HG03442 (cell line): ENCODE data around the gene ELMO1.

Experiments
- ATAC-seq: cut with Tn5 transposase; IDR thresholded peaks from one replicate; pipeline ENCODE4 v1.9.1; 2021; ENCODE audit warnings: mild to moderate bottlenecking, moderate library complexity; ENCODE audit not compliant: unreplicated experiment

The ELMO1 gene

GRCh38 chr7:37432281-37432920 lies 16.3 kb downstream of the ELMO1 start:
- ATAC-seq = no peak

GRCh38 chr7:37431413-37431812 lies 17.3 kb downstream of the ELMO1 start:
- ATAC-seq = no peak

GRCh38 chr7:37430640-37431039 lies 18.0 kb downstream of the ELMO1 start:
- no peak for ATAC-seq

- ATAC-seq = no peak
Measured at GRCh38 chr7:37430171-37430570, 18.5 kb downstream of the ELMO1 start.

- no peak for ATAC-seq
Measured at GRCh38 chr7:37429435-37429791, 19.3 kb downstream of the ELMO1 start.

- ATAC-seq = no peak
Measured at GRCh38 chr7:37428681-37429434, 19.8 kb downstream of the ELMO1 start.

- no peak for ATAC-seq
Measured at GRCh38 chr7:37427276-37427940, 21.3 kb downstream of the ELMO1 start.

- no peak for ATAC-seq
Measured at GRCh38 chr7:37425498-37425897, 23.2 kb downstream of the ELMO1 start.

- no peak for ATAC-seq
Measured at GRCh38 chr7:37424995-37425394, 23.7 kb downstream of the ELMO1 start.

GRCh38 chr7:37424521-37424920 lies 24.1 kb downstream of the ELMO1 start:
- no peak for ATAC-seq

- ATAC-seq = no peak
Measured at GRCh38 chr7:37421861-37422500, 26.7 kb downstream of the ELMO1 start.

GRCh38 chr7:37420946-37421695 lies 27.5 kb downstream of the ELMO1 start:
- ATAC-seq = no peak

GRCh38 chr7:37419496-37419895 lies 29.2 kb downstream of the ELMO1 start:
- ATAC-seq = no peak

GRCh38 chr7:37418381-37418780 lies 30.3 kb downstream of the ELMO1 start:
- no peak for ATAC-seq

GRCh38 chr7:37417107-37417474 lies 31.6 kb downstream of the ELMO1 start:
- ATAC-seq = no peak

- no peak for ATAC-seq
Measured at GRCh38 chr7:37416378-37417106, 32.1 kb downstream of the ELMO1 start.

GRCh38 chr7:37415629-37416028 lies 33.0 kb downstream of the ELMO1 start:
- no peak for ATAC-seq

- no peak for ATAC-seq
Measured at GRCh38 chr7:37414352-37414983, 34.2 kb downstream of the ELMO1 start.

GRCh38 chr7:37411444-37412034 lies 37.1 kb downstream of the ELMO1 start:
- no peak for ATAC-seq
